PFSK-1 (cell line): ENCODE data around the gene YARS1.

Experiments
- FOXP2 ChIP-seq: optimal IDR thresholded peaks from 2 replicates; pipeline ENCODE3; 2011; ENCODE audit warnings: borderline replicate concordance, control low read depth, inconsistent platforms; ENCODE audit not compliant: insufficient read depth; ENCODE audit errors: extremely low read length, extremely low read depth
- POLR2AphosphoS5 ChIP-seq: IDR thresholded peaks from 2 replicates; pipeline ENCODE4 v1.6.1; 2012; ENCODE audit warnings: low read depth, mild to moderate bottlenecking, control low read depth, low read length, moderate library complexity
- SIN3A ChIP-seq: IDR thresholded peaks from 2 replicates; pipeline ENCODE4 v1.6.1; 2012; ENCODE audit warnings: mild to moderate bottlenecking, low read length, moderate library complexity, borderline replicate concordance; ENCODE audit not compliant: insufficient read depth
- TAF1 ChIP-seq: IDR thresholded peaks from 2 replicates; pipeline ENCODE4 v1.6.1; 2012; ENCODE audit warnings: low read length, control low read depth, borderline replicate concordance; ENCODE audit not compliant: insufficient read depth
- TF ChIP-seq, protein P1 (sequence below), 2 experiments: IDR thresholded peaks; 2 replicates each; pipeline versions ENCODE4 v1.6.1 to v1.8.0; 2011 to 2012; ENCODE audit warnings: low read depth in 2 of 2, low read length in 2 of 2, control low read depth in 1 of 2, inconsistent platforms in 1 of 2, mild to moderate bottlenecking in 1 of 2, moderate library complexity in 1 of 2; ENCODE audit not compliant: insufficient read depth in 1 of 2

Gene YARS1

DNA sequence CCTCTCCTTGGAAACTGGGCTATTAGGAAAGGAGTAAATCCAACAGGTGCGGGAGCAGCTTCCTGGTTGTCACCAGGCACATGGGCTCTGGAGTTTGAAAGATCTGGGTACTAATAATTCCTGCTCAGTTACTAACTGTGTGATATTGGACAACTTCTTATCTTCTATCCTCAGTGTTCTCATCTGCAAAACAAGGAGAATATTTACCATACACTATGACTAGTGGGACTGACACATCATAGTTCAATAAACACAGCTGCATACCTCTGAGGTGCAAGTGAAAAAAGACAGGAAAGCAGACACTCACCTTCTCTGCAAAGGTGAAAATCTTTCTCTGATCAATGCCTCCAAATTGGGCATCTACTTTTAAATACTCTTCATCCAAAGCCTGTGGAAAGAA lies 19.7 kb downstream of the YARS1 start:
- no peak for TF ChIP-seq SIN3A
- no peak for TF ChIP-seq TAF1
- no peak for TF ChIP-seq POLR2AphosphoS5
- TF ChIP-seq FOXP2, result no peak
- TF ChIP-seq, protein P1, sequence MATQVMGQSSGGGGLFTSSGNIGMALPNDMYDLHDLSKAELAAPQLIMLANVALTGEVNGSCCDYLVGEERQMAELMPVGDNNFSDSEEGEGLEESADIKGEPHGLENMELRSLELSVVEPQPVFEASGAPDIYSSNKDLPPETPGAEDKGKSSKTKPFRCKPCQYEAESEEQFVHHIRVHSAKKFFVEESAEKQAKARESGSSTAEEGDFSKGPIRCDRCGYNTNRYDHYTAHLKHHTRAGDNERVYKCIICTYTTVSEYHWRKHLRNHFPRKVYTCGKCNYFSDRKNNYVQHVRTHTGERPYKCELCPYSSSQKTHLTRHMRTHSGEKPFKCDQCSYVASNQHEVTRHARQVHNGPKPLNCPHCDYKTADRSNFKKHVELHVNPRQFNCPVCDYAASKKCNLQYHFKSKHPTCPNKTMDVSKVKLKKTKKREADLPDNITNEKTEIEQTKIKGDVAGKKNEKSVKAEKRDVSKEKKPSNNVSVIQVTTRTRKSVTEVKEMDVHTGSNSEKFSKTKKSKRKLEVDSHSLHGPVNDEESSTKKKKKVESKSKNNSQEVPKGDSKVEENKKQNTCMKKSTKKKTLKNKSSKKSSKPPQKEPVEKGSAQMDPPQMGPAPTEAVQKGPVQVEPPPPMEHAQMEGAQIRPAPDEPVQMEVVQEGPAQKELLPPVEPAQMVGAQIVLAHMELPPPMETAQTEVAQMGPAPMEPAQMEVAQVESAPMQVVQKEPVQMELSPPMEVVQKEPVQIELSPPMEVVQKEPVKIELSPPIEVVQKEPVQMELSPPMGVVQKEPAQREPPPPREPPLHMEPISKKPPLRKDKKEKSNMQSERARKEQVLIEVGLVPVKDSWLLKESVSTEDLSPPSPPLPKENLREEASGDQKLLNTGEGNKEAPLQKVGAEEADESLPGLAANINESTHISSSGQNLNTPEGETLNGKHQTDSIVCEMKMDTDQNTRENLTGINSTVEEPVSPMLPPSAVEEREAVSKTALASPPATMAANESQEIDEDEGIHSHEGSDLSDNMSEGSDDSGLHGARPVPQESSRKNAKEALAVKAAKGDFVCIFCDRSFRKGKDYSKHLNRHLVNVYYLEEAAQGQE (IDR thresholded peaks at IDR 0.05; ENCODE audit: insufficient read depth in 1 of 2, low read depth in 2 of 2, low read length in 2 of 2), result no peak

DNA sequence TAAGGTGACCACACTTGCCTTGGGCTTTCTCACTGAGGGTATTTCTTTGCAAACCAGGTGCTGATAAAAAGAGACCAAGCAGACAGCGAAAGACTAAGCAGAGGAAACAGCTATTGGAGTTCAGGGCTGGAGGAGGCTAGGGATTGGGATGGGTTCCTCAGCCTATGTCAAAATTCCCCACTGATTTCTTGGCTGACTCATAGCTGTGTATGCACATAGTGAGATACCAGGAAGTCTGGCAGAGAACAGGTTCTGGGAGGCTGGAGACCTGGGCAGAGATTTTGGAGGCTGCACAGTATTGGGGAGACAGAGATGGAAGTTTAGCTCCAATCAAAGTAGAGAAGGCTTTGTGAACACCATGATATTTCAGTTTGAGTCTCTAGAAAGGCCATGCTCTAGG lies 25.3 kb downstream of the YARS1 start:
- TF ChIP-seq FOXP2, result no peak
- TF ChIP-seq SIN3A, result no peak
- TF ChIP-seq TAF1, result no peak
- TF ChIP-seq, protein P1 (IDR thresholded peaks at IDR 0.05; ENCODE audit: insufficient read depth in 1 of 2, low read depth in 2 of 2, low read length in 2 of 2), result no peak
- TF ChIP-seq POLR2AphosphoS5, result no peak

DNA sequence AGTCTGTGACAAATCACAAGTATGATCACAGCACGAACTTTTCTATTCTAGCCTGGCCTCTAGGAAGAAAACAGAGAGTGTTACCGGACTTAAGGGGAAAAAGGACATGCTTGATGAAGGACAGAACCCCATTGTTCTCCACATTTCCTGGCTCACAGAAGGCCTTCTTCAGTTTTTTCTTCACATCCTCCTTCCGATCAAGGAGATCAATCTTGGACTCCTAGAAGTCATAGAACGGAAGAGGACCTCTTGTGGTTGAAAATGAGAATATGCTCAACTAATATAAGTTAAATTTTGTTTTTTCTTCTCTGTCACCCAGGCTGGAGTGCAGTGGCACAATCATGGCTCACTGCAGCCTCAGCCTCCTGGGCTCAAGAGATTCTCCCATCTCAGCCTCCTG lies 30.3 kb downstream of the YARS1 start:
- TF ChIP-seq POLR2AphosphoS5 (no peak), SIN3A (no peak), TAF1 (no peak), FOXP2 (no peak)
- TF ChIP-seq, protein P1 (IDR thresholded peaks at IDR 0.05; ENCODE audit: insufficient read depth in 1 of 2, low read depth in 2 of 2, low read length in 2 of 2), result no peak

DNA sequence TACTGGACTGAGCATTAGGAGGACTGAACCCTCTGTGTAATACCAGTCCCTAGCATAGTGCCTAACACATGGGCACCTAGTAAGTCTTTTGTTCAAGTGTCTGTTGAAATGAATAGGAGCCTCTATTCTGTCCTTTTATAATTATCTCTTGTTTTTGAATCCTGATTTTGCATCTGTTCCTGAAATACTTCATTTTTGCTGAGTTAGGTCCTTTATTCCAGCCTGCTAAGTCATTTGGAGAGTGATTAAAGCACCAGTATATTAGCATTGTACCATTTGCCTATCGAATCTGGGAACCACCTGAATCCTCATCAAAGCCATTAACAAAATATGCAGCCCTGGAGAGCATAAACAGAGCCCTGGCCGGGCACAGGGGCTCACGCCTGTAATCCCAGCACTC lies 32.3 kb downstream of the YARS1 start:
- TF ChIP-seq POLR2AphosphoS5 (no peak), SIN3A (no peak), FOXP2 (no peak), TAF1 (no peak)
- TF ChIP-seq, protein P1 (IDR thresholded peaks at IDR 0.05; ENCODE audit: insufficient read depth in 1 of 2, low read depth in 2 of 2, low read length in 2 of 2), result no peak

DNA sequence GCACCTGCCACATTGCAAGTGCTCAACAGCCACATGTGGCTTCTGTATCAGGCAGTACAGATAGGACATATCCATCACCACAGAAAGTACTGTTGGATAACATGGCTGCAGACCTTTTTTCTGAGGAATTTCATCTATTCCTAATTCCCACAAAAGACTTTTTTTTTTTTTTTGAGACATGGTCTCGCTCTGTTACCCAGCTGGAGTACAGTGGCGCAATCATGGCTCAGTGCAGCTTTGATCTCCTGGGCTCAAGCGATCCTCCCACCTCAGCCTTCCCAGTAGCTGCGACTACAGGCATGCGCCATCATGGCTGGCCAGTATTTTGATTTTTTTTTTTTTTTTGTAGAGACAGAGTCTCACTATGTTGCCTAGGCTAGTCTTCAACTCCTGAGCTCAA lies 33.3 kb downstream of the YARS1 start:
- no peak for TF ChIP-seq FOXP2
- no peak for TF ChIP-seq SIN3A
- TF ChIP-seq, protein P1 (IDR thresholded peaks at IDR 0.05; ENCODE audit: insufficient read depth in 1 of 2, low read depth in 2 of 2, low read length in 2 of 2), result no peak
- TF ChIP-seq TAF1, result no peak
- no peak for TF ChIP-seq POLR2AphosphoS5
